ENCODE results near the gene RUSC2. TPM values are rescaled to one million over a fixed set of nuclear protein-coding genes. Genes with fewer than 3 reads are reported as not detected.

Gene RUSC2
- total and polyA plus RNA-seq, 10 of the 15 experiments (the other 5 are each of a cell fraction or from before 2014, with no cell fraction given): not detected

GRCh38 chr9:35538361-35539234 is 48.7 kb downstream of the RUSC2 start:
- Histone ChIP-seq H3K4me2 (ENCODE audit: control insufficient read depth, insufficient read depth) (no peak overlapping the region), H3K27ac (ENCODE audit: control insufficient read depth, insufficient read depth) (no peak overlapping the region), H3K27me3 (replicated peaks in 1 of 2; ENCODE audit: control insufficient read depth in 2 of 2, insufficient read depth in 2 of 2, low read length in 1 of 2) (peaks cover 0 to 2% of the 10 kb centered on the region in 2 experiments; a peak in 2 of 4 replicates), H2AFZ (ENCODE audit: control insufficient read depth, low read depth, low read length) (no peak overlapping the region), H3K9ac (ENCODE audit: control insufficient read depth, insufficient read depth, low read length) (no peak overlapping the region), H3K4me3 (no peak overlapping the region), H4K20me1 (ENCODE audit: control insufficient read depth, insufficient read depth) (no peaks in the 10 kb centered on the region), H3K4me1 (ENCODE audit: control insufficient read depth, insufficient read depth, low read length) (no peaks in the 10 kb centered on the region), H3K36me3 (ENCODE audit: control insufficient read depth in 2 of 2, insufficient read depth in 2 of 2, low read length in 1 of 2) (no peaks in the 10 kb centered on the region), H3K9me3 (replicated peaks; ENCODE audit: control insufficient read depth, insufficient read depth, low read length) (no peaks in the 10 kb centered on the region), H3K79me2 (ENCODE audit: control insufficient read depth, insufficient read depth, low read length) (no peaks in the 10 kb centered on the region)
- in situ Hi-C loops (cut with MboI): no loop called here
- POLR2A ChIA-PET: no interaction called here
- FAIRE-seq: no peak
- CTCF ChIA-PET: interaction anchor here (0.7 kb wide), 1 partner anchor 15 kb away, joined by 3 read pairs; no protein-coding TSS in a partner anchor
- no TSS peak for BruUV-seq (replicated peaks)
- no peak for DNase-seq (ENCODE audit: low read depth, low spot score)
- WGBS (ENCODE audit: insufficient coverage, insufficient replicate concordance, low lambda C conversion rate, missing lambda C conversion rate): 47% methylated on average over 16 of the region's 18 CpGs
- SMC1A ChIA-PET (ENCODE audit: uncharacterized antibody, unreplicated experiment): no interaction called here
- no peak for ATAC-seq
- intact Hi-C loops (cut with micrococcal nuclease; ENCODE audit: unreplicated experiment): no loop called here
- RAD21 ChIA-PET (ENCODE audit: unreplicated experiment): no interaction called here
- TF ChIP-seq SIN3A (IDR thresholded peaks at IDR 0.05; ENCODE audit: low read depth, low read length) (no peak), MLLT1 (IDR thresholded peaks at IDR 0.05) (no peak), STAT3 (IDR thresholded peaks at IDR 0.05; ENCODE audit: low read depth, low read length) (no peak), ZSCAN29 (IDR thresholded peaks at IDR 0.05) (no peak), GABPA (IDR thresholded peaks at IDR 0.05; ENCODE audit: low read depth) (no peak), MXI1 (IDR thresholded peaks at IDR 0.05; ENCODE audit: low read depth, low read length) (no peak)
- TF ChIP-seq, protein P1, sequence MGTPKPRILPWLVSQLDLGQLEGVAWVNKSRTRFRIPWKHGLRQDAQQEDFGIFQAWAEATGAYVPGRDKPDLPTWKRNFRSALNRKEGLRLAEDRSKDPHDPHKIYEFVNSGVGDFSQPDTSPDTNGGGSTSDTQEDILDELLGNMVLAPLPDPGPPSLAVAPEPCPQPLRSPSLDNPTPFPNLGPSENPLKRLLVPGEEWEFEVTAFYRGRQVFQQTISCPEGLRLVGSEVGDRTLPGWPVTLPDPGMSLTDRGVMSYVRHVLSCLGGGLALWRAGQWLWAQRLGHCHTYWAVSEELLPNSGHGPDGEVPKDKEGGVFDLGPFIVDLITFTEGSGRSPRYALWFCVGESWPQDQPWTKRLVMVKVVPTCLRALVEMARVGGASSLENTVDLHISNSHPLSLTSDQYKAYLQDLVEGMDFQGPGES (IDR thresholded peaks at IDR 0.05): no peak
- TF ChIP-seq, protein P2, sequence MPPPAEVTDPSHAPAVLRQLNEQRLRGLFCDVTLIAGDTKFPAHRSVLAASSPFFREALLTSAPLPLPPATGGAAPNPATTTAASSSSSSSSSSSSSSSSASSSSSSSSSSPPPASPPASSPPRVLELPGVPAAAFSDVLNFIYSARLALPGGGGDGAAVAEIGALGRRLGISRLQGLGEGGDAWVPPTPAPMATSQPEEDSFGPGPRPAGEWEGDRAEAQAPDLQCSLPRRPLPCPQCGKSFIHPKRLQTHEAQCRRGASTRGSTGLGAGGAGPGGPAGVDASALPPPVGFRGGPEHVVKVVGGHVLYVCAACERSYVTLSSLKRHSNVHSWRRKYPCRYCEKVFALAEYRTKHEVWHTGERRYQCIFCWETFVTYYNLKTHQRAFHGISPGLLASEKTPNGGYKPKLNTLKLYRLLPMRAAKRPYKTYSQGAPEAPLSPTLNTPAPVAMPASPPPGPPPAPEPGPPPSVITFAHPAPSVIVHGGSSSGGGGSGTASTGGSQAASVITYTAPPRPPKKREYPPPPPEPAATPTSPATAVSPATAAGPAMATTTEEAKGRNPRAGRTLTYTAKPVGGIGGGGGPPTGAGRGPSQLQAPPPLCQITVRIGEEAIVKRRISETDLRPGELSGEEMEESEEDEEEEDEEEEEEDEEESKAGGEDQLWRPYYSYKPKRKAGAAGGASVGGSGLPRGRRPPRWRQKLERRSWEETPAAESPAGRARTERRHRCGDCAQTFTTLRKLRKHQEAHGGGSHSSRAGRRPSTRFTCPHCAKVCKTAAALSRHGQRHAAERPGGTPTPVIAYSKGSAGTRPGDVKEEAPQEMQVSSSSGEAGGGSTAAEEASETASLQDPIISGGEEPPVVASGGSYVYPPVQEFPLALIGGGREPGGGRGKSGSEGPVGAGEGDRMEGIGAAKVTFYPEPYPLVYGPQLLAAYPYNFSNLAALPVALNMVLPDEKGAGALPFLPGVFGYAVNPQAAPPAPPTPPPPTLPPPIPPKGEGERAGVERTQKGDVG (CRISPR knock-in tag; IDR thresholded peaks at IDR 0.05): no peak
- TF ChIP-seq, protein P3, sequence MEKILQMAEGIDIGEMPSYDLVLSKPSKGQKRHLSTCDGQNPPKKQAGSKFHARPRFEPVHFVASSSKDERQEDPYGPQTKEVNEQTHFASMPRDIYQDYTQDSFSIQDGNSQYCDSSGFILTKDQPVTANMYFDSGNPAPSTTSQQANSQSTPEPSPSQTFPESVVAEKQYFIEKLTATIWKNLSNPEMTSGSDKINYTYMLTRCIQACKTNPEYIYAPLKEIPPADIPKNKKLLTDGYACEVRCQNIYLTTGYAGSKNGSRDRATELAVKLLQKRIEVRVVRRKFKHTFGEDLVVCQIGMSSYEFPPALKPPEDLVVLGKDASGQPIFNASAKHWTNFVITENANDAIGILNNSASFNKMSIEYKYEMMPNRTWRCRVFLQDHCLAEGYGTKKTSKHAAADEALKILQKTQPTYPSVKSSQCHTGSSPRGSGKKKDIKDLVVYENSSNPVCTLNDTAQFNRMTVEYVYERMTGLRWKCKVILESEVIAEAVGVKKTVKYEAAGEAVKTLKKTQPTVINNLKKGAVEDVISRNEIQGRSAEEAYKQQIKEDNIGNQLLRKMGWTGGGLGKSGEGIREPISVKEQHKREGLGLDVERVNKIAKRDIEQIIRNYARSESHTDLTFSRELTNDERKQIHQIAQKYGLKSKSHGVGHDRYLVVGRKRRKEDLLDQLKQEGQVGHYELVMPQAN (conservative IDR thresholded peaks at IDR 0.05): no peak
- TF ChIP-seq, protein P4, sequence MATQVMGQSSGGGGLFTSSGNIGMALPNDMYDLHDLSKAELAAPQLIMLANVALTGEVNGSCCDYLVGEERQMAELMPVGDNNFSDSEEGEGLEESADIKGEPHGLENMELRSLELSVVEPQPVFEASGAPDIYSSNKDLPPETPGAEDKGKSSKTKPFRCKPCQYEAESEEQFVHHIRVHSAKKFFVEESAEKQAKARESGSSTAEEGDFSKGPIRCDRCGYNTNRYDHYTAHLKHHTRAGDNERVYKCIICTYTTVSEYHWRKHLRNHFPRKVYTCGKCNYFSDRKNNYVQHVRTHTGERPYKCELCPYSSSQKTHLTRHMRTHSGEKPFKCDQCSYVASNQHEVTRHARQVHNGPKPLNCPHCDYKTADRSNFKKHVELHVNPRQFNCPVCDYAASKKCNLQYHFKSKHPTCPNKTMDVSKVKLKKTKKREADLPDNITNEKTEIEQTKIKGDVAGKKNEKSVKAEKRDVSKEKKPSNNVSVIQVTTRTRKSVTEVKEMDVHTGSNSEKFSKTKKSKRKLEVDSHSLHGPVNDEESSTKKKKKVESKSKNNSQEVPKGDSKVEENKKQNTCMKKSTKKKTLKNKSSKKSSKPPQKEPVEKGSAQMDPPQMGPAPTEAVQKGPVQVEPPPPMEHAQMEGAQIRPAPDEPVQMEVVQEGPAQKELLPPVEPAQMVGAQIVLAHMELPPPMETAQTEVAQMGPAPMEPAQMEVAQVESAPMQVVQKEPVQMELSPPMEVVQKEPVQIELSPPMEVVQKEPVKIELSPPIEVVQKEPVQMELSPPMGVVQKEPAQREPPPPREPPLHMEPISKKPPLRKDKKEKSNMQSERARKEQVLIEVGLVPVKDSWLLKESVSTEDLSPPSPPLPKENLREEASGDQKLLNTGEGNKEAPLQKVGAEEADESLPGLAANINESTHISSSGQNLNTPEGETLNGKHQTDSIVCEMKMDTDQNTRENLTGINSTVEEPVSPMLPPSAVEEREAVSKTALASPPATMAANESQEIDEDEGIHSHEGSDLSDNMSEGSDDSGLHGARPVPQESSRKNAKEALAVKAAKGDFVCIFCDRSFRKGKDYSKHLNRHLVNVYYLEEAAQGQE (IDR thresholded peaks at IDR 0.05; ENCODE audit: low read depth, low read length): no peak
